Mucosa of descending colon (tissue), 3 donors: ENCODE data around the gene SH3BP1. TPM values are rescaled to one million over a fixed set of nuclear protein-coding genes. Genes with fewer than 3 reads are reported as not detected.

Source experiments
- ATAC-seq: fragments of 200-7000 bp; cut with Tn5 transposase; one replicate; pipeline ENCODE4 v1.9.1; 2020; ENCODE audit warnings: mild to moderate bottlenecking, moderate library complexity
- DNase-seq, 3 donors: peaks; one replicate each; pipeline ENCODE4 v3.0.0-alpha.2; 2020
- H3K36me3 ChIP-seq: fragments of 200-600 bp; one replicate; pipeline ENCODE4 v1.8.0; 2021; ENCODE audit warnings: low read depth, mild to moderate bottlenecking
- H3K4me1 ChIP-seq: fragments of 200-600 bp; one replicate; pipeline ENCODE4 v1.8.0; 2021; ENCODE audit warnings: low read depth, mild to moderate bottlenecking
- H3K4me3 ChIP-seq: fragments of 200-600 bp; one replicate; pipeline ENCODE4 v1.8.0; 2021; ENCODE audit warnings: mild to moderate bottlenecking
- H3K9me3 ChIP-seq: fragments of 200-600 bp; one replicate; pipeline ENCODE4 v1.8.0; 2021; ENCODE audit warnings: mild to moderate bottlenecking
- intact Hi-C, 2 donors: fragments of 100-400 bp; cut with DNase I in 1 of 2; cut with micrococcal nuclease in 1 of 2; formaldehyde crosslinking; loops; one replicate each; pipeline versions ENCODE4 v1.11.0 to v1.11.1; 2022; cut with DNase I, micrococcal nuclease
- total RNA-seq, 3 donors: library from RNA; stranded (reverse); fragmentation: NEBNext Ultra II Directional in 2 of 3; extraction: Animal tissue kit (Norgen Biotek cat#: 25700) in 2 of 3; gene quantifications; one replicate each; pipeline versions ENCODE4 v1.2.1 to v1.2.4, GENCODE V29; 2021 to 2023
- TF ChIP-seq, protein P1 (sequence below): fragments of 200-600 bp; IDR thresholded peaks from one replicate; pipeline ENCODE4 v1.8.0; 2022; ENCODE audit warnings: antibody characterized with exemption, mild to moderate bottlenecking
- donor health status: DM: no; HTN: no; CAD: no; lungs with moderate emphysema.
- donor health status: DM: no; HTN: no; CAD: no.
- donor health status: DM: no; HTN: yes; CAD: no.

The SH3BP1 gene
- total RNA-seq, 3 donors from 2014 or later = 48.8 to 98.2 (median 96.6) TPM

DNA sequence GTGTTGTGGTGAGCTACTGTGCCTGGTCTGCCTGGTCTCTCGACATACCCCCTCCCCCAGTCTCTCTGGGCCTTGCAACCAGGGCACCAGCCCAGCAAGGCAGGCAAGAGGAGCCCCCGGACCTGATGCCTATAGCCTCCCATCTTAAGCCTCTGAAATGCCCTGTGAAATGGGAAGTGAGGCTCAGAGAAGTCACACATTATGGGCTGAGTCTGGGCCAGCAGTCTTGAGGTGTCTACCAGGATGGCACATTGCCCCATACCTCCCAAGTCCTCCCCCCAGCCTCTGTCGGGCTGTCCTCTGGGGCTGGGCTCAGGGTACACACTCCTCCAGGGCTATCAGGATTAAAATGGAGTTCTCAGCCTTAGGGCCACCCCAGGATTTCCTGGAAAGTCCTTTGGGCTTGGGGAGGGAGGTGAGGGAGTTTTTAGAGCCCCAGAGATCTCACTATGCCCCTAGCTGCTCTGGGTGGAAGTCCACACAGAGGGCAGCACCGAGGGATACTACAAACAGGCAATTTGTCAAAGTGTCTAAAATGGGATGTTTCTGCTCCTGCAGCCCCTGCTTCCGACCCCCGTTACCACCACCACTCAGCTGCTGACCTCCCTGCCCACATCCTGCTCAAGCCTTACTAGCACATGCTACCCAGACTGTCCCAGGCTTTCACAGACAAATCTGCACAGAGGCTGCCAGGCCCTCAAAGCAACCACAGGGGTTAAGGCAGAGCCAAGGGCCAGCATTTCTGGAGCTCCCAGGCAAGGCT, 3.1 kb upstream of the SH3BP1 start:
- ATAC-seq (no peak), DNase-seq (peak in 2 of 3 donors; percentile 62 to 80)
- Histone ChIP-seq H3K36me3 (no peaks in the 10 kb centered on the region), H3K4me1 (peaks cover 67% of the 10 kb centered on the region), H3K9me3 (no peaks in the 10 kb centered on the region), H3K4me3 (no peak overlapping the region)
- TF ChIP-seq, protein P1, sequence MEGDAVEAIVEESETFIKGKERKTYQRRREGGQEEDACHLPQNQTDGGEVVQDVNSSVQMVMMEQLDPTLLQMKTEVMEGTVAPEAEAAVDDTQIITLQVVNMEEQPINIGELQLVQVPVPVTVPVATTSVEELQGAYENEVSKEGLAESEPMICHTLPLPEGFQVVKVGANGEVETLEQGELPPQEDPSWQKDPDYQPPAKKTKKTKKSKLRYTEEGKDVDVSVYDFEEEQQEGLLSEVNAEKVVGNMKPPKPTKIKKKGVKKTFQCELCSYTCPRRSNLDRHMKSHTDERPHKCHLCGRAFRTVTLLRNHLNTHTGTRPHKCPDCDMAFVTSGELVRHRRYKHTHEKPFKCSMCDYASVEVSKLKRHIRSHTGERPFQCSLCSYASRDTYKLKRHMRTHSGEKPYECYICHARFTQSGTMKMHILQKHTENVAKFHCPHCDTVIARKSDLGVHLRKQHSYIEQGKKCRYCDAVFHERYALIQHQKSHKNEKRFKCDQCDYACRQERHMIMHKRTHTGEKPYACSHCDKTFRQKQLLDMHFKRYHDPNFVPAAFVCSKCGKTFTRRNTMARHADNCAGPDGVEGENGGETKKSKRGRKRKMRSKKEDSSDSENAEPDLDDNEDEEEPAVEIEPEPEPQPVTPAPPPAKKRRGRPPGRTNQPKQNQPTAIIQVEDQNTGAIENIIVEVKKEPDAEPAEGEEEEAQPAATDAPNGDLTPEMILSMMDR = no peak
- intact Hi-C loops = no loop called here

DNA sequence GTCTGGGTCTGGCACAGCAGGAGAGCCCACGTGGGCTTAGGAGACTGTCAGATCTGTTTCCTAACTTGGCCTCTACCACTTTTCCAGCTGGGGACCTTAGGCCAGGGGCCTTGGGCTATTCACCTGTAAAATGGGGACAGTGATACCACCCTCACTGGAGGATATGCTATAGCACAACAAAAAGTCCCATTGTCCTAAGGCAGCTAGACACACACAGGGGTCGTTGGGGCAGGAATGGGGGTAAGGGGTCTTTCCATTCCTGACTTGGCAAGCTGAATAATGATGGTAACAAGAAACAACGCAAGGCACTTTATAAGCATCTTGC, 2.6 kb upstream of the SH3BP1 start:
- H3K9me3 ChIP-seq = no peaks in the 10 kb centered on the region
- no peak for DNase-seq
- TF ChIP-seq, protein P1 = no peak
- peaks cover 72% of the 10 kb centered on the region for H3K4me1 ChIP-seq
- no peaks in the 10 kb centered on the region for H3K36me3 ChIP-seq
- ATAC-seq = no peak
- intact Hi-C loops = no loop called here
- H3K4me3 ChIP-seq = no peak overlapping the region

DNA sequence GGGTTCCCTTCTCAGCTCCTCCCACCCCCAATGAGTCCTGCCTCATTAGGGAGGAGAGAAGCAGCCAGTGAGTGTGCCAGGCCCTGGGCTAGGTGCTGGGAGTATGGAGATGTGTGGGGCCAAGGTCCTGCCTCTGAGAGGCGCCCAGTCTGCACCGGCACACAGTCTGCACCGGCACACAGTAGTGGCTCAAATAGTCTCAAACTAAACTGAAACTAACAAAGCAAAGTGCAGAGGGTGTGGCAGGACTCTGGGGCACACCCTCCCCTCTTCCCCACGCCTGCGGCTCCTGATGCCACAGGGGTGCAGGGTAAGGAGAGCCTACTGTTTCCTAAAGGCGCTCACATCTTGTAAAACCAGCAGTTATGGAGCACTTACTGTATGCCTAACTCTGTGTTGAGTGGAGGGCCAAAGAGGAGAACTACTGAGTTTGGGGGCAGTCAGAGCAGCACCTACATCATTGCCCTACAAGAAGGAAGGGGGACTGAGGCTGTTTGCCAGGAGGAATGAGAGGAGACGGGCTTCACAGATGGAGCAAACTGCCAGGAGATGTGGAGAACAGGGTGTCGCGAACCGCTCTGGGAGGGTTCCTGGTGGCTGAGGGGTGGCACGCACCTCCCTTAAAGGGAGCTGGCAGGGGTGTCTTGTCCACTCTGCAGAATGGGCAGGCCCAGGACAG, 939 bp upstream of the SH3BP1 start:
- H3K4me1 ChIP-seq = peaks cover 78% of the 10 kb centered on the region
- ATAC-seq = peak; percentile 65
- DNase-seq = peak; percentile 80 to 89 (median 84)

DNA sequence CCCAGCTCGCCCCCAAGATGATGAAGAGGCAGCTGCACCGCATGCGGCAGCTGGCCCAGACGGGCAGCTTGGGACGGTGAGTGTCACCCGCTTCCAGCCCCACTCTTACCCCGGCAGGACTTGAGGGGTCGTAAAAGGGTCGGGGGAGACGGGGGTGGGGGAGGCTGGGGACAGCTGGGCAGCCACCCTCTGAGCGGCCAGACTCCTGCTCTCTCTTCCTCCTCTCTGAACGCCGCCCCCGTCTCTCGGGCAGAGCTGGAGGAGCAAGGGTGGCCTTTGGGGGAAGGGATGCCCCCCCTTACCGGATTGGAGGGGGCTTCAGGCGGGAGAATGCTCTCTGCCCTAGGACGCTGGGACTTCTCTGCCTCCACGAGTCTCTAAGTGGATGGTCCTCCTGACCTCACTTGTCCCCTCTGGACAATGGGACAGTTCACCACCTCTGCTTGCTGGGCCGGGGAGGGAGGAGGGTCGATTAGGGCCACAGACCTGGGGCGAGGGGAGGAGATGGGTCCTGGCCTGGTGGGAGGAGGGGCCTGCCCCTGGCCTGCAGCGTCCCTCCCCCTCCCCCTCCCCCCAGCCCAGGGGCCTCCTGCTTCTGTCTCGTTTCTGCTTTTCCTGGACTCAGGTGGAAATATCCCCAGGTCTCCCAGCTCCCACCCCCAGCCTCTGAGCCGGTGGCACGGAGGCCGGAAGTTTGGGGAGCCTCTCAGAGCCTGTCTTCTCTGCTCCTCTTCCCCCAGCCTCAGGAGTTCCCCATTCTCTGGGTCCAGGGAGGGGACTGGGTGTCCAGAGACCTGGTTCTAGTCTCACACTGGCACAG, 512 bp downstream of the SH3BP1 start:
- intact Hi-C loops = loop anchor here (5.0 to 10.0 kb wide), 3 partner anchors 42 to 155 kb away; partner anchors contain the start of gene NOL12 (in 1 of the 2)
- TF ChIP-seq, protein P1 = no peak
- Histone ChIP-seq H3K4me1 (peaks cover 67% of the 10 kb centered on the region), H3K9me3 (no peaks in the 10 kb centered on the region), H3K36me3 (no peaks in the 10 kb centered on the region), H3K4me3 (peak overlapping the region; percentile 65)
- ATAC-seq (peak; percentile 2), DNase-seq (peak in 1 of 3 donors; percentile 71)

More for the DNA sequence above, 939 bp upstream of the SH3BP1 start:
- H3K9me3 ChIP-seq = no peaks in the 10 kb centered on the region
- no peak overlapping the region for H3K4me3 ChIP-seq
- H3K36me3 ChIP-seq = no peaks in the 10 kb centered on the region
- intact Hi-C loops = no loop called here
- TF ChIP-seq, protein P1 = no peak
